ENCODE data around the gene ASB18. TPM values are rescaled to one million over a fixed set of nuclear protein-coding genes. Genes with fewer than 3 reads are reported as not detected.

ASB18 gene
- total and polyA plus RNA-seq, 2 of the 8 experiments (the other 6 are each of a cell fraction or from before 2014, with no cell fraction given), result not detected

DNA sequence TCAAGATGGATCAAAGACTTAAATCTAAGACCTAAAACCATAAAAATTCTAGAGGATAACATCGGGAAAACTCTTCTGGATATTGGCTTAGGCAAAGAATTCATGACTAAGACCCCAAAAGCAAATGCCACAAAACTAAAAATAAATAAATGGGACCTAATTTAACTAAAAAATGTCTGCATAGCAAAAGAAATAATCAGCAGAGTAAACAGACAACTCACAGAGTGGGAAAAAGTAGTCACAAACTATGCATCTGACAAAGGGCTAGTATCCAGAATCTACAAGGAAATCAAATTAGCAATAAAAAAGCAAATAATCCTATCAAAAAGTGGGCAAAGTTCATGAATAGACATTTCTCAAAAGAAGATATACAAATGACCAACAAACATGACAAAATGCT lies 18.2 kb upstream of the ASB18 start (continued):
- TF ChIP-seq EGR1 (IDR thresholded peaks at IDR 0.05; ENCODE audit: borderline replicate concordance, low read depth, low read length) (no peak), KDM5A (IDR thresholded peaks at IDR 0.05; ENCODE audit: low read length) (no peak)

Data from H1 (cell line).